Endothelial cell of umbilical vein (primary cell): ENCODE data around the gene KPTN. TPM values are rescaled to one million over a fixed set of nuclear protein-coding genes. Genes with fewer than 3 reads are reported as not detected.
A peak's percentile ranks its signal among the peaks of the same experiment; 100 is the strongest.

ENCODE experiments used
- BruUV-seq: library from RNA; stranded (reverse); fragments of 400-500 nt; replicated peaks from 2 replicates; lab custom pipeline; 2021; lab: Mats Ljungman, UMichigan
- CTCF ChIA-PET: fragments of 300-600, 350-600 bp; sonication (Branson Sonifier 250); formaldehyde crosslinking; loops from one replicate; lab custom pipeline; 2021; ENCODE audit warnings: antibody characterized with exemption, inconsistent platforms; lab: Charles Lee
- POLR2A ChIA-PET: fragments of 300-600, 350-600 bp; sonication (Branson Sonifier 250); formaldehyde crosslinking; loops from one replicate; lab custom pipeline; 2021; ENCODE audit warnings: antibody characterized with exemption, inconsistent platforms; lab: Charles Lee
- DNase-seq: peaks from one replicate; pipeline ENCODE4 v3.0.0-alpha.2; 2011; ENCODE audit warnings: low read depth, low spot score
- FAIRE-seq: peaks from 2 replicates; lab custom pipeline; 2011; peaks lifted over from hg19 to GRCh38; lab: Jason Lieb, UNC
- H2AFZ ChIP-seq: 2 replicates; pipeline ENCODE4 v1.6.0; 2012; ENCODE audit warnings: low read depth, low read length, control low read depth, inconsistent platforms
- H3K27ac ChIP-seq: 2 replicates; pipeline ENCODE4 v1.5.1; 2011; ENCODE audit warnings: low read depth, mild to moderate bottlenecking, control low read depth, low read length, moderate library complexity; ENCODE audit not compliant: insufficient read depth
- H3K27me3 ChIP-seq, 2 experiments: 2 replicates each; pipeline versions ENCODE4 v1.6.0 to v1.6.1; 2011; ENCODE audit warnings: low read length in 2 of 2, mixed read lengths in 1 of 2; ENCODE audit not compliant: control insufficient read depth in 2 of 2, insufficient read depth in 2 of 2
- H3K36me3 ChIP-seq, 2 experiments: 2 replicates in 1 of 2; 3 replicates in 1 of 2; pipeline ENCODE4 v1.5.1; 2011; ENCODE audit warnings: low read length in 2 of 2, mild to moderate bottlenecking in 1 of 2, moderate library complexity in 1 of 2; ENCODE audit not compliant: control insufficient read depth in 2 of 2, insufficient read depth in 2 of 2; ENCODE audit errors: extremely low read depth in 1 of 2
- H3K4me1 ChIP-seq: 3 replicates; pipeline ENCODE4 v1.5.1; 2011; ENCODE audit warnings: mild to moderate bottlenecking, low read length; ENCODE audit not compliant: control insufficient read depth, insufficient read depth; ENCODE audit errors: extremely low read depth
- H3K4me2 ChIP-seq: 2 replicates; pipeline ENCODE4 v1.6.1; 2011; ENCODE audit warnings: low read length, control low read depth, mixed read lengths; ENCODE audit not compliant: insufficient read depth
- H3K4me3 ChIP-seq, 3 experiments: fragments of 200-600 bp in 1 of 3; sonication (generic), shearing (Covaris generic) in 1 of 3; replicated peaks in 1 of 3; 2 replicates each; pipeline ENCODE4 v1.5.1; 2011 to 2016; ENCODE audit warnings: control low read depth in 3 of 3, low read length in 3 of 3, mild to moderate bottlenecking in 2 of 3, inconsistent platforms in 1 of 3, low read depth in 1 of 3, moderate library complexity in 1 of 3; ENCODE audit not compliant: insufficient read depth in 1 of 3
- H3K79me2 ChIP-seq: 2 replicates; pipeline ENCODE4 v1.6.0; 2012; ENCODE audit warnings: low read length, inconsistent platforms; ENCODE audit not compliant: control insufficient read depth, insufficient read depth
- H3K9ac ChIP-seq: replicated peaks from 2 replicates; pipeline ENCODE3; 2011; ENCODE audit warnings: low read length, control low read depth; ENCODE audit not compliant: insufficient read depth; ENCODE audit errors: extremely low read depth
- H3K9me1 ChIP-seq: replicated peaks from 3 replicates; pipeline ENCODE4 v1.6.0; 2011; ENCODE audit warnings: mild to moderate bottlenecking, low read length; ENCODE audit not compliant: control insufficient read depth, insufficient read depth; ENCODE audit errors: extremely low read depth
- H3K9me3 ChIP-seq: replicated peaks from 2 replicates; pipeline ENCODE4 v1.5.1; 2012; ENCODE audit warnings: low read length, inconsistent platforms; ENCODE audit not compliant: control insufficient read depth, insufficient read depth
- H4K20me1 ChIP-seq: replicated peaks from 2 replicates; pipeline ENCODE3; 2011; ENCODE audit warnings: mild to moderate bottlenecking, low read length; ENCODE audit not compliant: control insufficient read depth, insufficient read depth; ENCODE audit errors: extremely low read depth
- CTCF ChIP-seq, 2 donors: IDR thresholded peaks; 1 replicate in 1 of 2; 2 replicates in 1 of 2; pipeline ENCODE4 v1.5.1; 2011; ENCODE audit warnings: low read length in 2 of 2, mild to moderate bottlenecking in 2 of 2, moderate library complexity in 2 of 2, control low read depth in 1 of 2, inconsistent platforms in 1 of 2, low read depth in 1 of 2; ENCODE audit not compliant: insufficient read depth in 1 of 2; ENCODE audit errors: extremely low read depth in 1 of 2
- EZH2 ChIP-seq: IDR thresholded peaks from 2 replicates; pipeline ENCODE4 v1.6.1; 2012; ENCODE audit warnings: borderline replicate concordance, low read depth, mild to moderate bottlenecking, moderate library complexity, low read length, inconsistent platforms; ENCODE audit not compliant: severe bottlenecking
- FOS ChIP-seq: IDR thresholded peaks from 2 replicates; pipeline ENCODE4 v1.6.1; 2011; ENCODE audit warnings: mild to moderate bottlenecking, low read length, moderate library complexity, borderline replicate concordance; ENCODE audit not compliant: insufficient read depth
- GATA2 ChIP-seq: IDR thresholded peaks from 2 replicates; pipeline ENCODE4 v1.7.0; 2011; ENCODE audit warnings: low read depth, mild to moderate bottlenecking, moderate library complexity, mixed read lengths, low read length; ENCODE audit not compliant: insufficient read length, insufficient read depth
- JUN ChIP-seq: IDR thresholded peaks from 2 replicates; pipeline ENCODE4 v1.6.1; 2011; ENCODE audit warnings: borderline replicate concordance, low read depth; ENCODE audit not compliant: insufficient read length, insufficient read depth
- MAX ChIP-seq: IDR thresholded peaks from 2 replicates; pipeline ENCODE4 v1.6.1; 2011; ENCODE audit not compliant: insufficient read depth, insufficient read length
- MYC ChIP-seq: IDR thresholded peaks from one replicate; pipeline ENCODE4 v1.6.1; 2011; ENCODE audit warnings: mild to moderate bottlenecking, low read depth, low read length
- POLR2A ChIP-seq: IDR thresholded peaks from 2 replicates; pipeline ENCODE4 v1.6.1; 2012; ENCODE audit warnings: low read depth, mild to moderate bottlenecking, control low read depth, low read length
- POLR2AphosphoS5 ChIP-seq: IDR thresholded peaks from 2 replicates; pipeline ENCODE4 v1.6.1; 2012; ENCODE audit warnings: low read depth, mild to moderate bottlenecking, control low read depth, low read length, moderate library complexity; ENCODE audit not compliant: insufficient read depth
- dilution Hi-C: fragments of 300-500 bp; cut with MboI; formaldehyde crosslinking; loops from one replicate; pipeline ENCODE4 v1.15.0; 2019; ENCODE audit warnings: low sequenced_read_pairs; ENCODE audit not compliant: extremely low pct_ligation_motif_present
- intact Hi-C: fragments of 100-400 bp; cut with micrococcal nuclease; formaldehyde crosslinking; loops from one replicate; pipeline ENCODE4 v1.10.0; 2022
- polyA plus RNA-seq, 4 experiments: library from polyadenylated mRNA; depleted of rRNA in 3 of 4; stranded (reverse) in 3 of 4; unstranded in 1 of 4; fragments of >200 nt; gene quantifications; 2 replicates each; pipeline versions ENCODE4 v1.2.1 to v1.2.3, GENCODE V29; 2011 to 2012; ENCODE audit warnings: missing spikeins in 1 of 4
- total RNA-seq: library from RNA; stranded (reverse); gene quantifications from 2 replicates; pipeline ENCODE4 v1.2.3, GENCODE V29; 2021

Gene KPTN
- total and polyA plus RNA-seq, 2 donors (not counting 3 experiments of a cell fraction or from before 2014, with no cell fraction given), result 14.7 to 15.5 TPM

GRCh38 chr19:47438793-47439220, 45.2 kb downstream of the KPTN start:
- Histone ChIP-seq H3K79me2 (no peaks in the 10 kb centered on the region), H3K9me1 (no peaks in the 10 kb centered on the region), H2AFZ (no peak overlapping the region), H4K20me1 (no peaks in the 10 kb centered on the region), H3K27me3 (peaks cover 3 to 5% of the 10 kb centered on the region in 2 experiments), H3K27ac (no peak overlapping the region), H3K4me1 (no peaks in the 10 kb centered on the region), H3K9me3 (no peaks in the 10 kb centered on the region), H3K9ac (no peak overlapping the region), H3K36me3 (no peaks in the 10 kb centered on the region), H3K4me2 (no peak overlapping the region), H3K4me3 (no peak overlapping the region)
- FAIRE-seq, result peak; percentile 38
- no peak for DNase-seq
- POLR2A ChIA-PET, result no interaction called here
- CTCF ChIA-PET, result interaction anchor here (0.6 to 10.7 kb wide), 9 partner anchors 9 to 304 kb away, joined by 3 to 454 read pairs (median 4); partner anchors contain the start of genes EHD2 and NAPA
- intact Hi-C loops, result loop anchor here (5.0 kb wide), 1 partner anchor 173 kb away; no protein-coding TSS in a partner anchor
- BruUV-seq, result no TSS peak
- no peak for TF ChIP-seq EZH2
- no peak for TF ChIP-seq CTCF (IDR thresholded peaks at IDR 0.05; ENCODE audit: extremely low read depth in 1 of 2, insufficient read depth in 1 of 2, low read depth in 1 of 2, low read length in 2 of 2)
- no peak for TF ChIP-seq POLR2AphosphoS5
- no peak for TF ChIP-seq MYC
- TF ChIP-seq GATA2, result no peak
- TF ChIP-seq FOS, result no peak
- TF ChIP-seq POLR2A, result no peak
- no peak for TF ChIP-seq JUN
- TF ChIP-seq MAX, result no peak
- dilution Hi-C loops, result no loop called here
